ENCODE results near the gene CCDC92.

GRCh38 chr12:123938679-123939480, 33.8 kb downstream of the CCDC92 start:
- TF ChIP-seq CTCF (IDR thresholded peaks at IDR 0.05) (no peak), EZH2 (IDR thresholded peaks at IDR 0.05; ENCODE audit: borderline replicate concordance, insufficient read depth, low read depth, low read length, poor library complexity, severe bottlenecking) (no peak)
